HG03039 (cell line): ENCODE results near the gene ROR1.
"Not testable (repeated sequence)": the region's sequence is repeated elsewhere in the genome, so short reads cannot be mapped to it uniquely, and the experiment has no call there.

Experiments used
- ATAC-seq: cut with Tn5 transposase; IDR thresholded peaks from one replicate; pipeline ENCODE4 v1.9.1; 2021; ENCODE audit warnings: mild to moderate bottlenecking, moderate library complexity; ENCODE audit not compliant: unreplicated experiment

The ROR1 gene

GRCh38 chr1:64082459-64082858 is 308.6 kb downstream of the ROR1 start:
- ATAC-seq = no peak

GRCh38 chr1:64084451-64084850 is 310.6 kb downstream of the ROR1 start:
- no peak for ATAC-seq

- no peak for ATAC-seq
Observed at GRCh38 chr1:64087768-64088167, 314.0 kb downstream of the ROR1 start.

GRCh38 chr1:64090436-64090835 is 316.6 kb downstream of the ROR1 start:
- no peak for ATAC-seq

GRCh38 chr1:64092851-64093371 is 319.1 kb downstream of the ROR1 start:
- no peak for ATAC-seq

GRCh38 chr1:64093941-64094340 is 320.1 kb downstream of the ROR1 start:
- ATAC-seq = no peak

GRCh38 chr1:64095832-64096231 is 322.0 kb downstream of the ROR1 start:
- ATAC-seq = no peak

- ATAC-seq = no peak
Observed at GRCh38 chr1:64097859-64098258, 324.0 kb downstream of the ROR1 start.

GRCh38 chr1:64098436-64098835 is 324.6 kb downstream of the ROR1 start:
- ATAC-seq = no peak

GRCh38 chr1:64098846-64099582 is 325.2 kb downstream of the ROR1 start:
- no peak for ATAC-seq

GRCh38 chr1:64100791-64101190 is 327.0 kb downstream of the ROR1 start:
- ATAC-seq = no peak

GRCh38 chr1:64104585-64104984 is 330.8 kb downstream of the ROR1 start:
- not testable (repeated sequence) for ATAC-seq

GRCh38 chr1:64107118-64107519 is 333.3 kb downstream of the ROR1 start:
- no peak for ATAC-seq

GRCh38 chr1:64107632-64108031 is 333.8 kb downstream of the ROR1 start:
- ATAC-seq = no peak

GRCh38 chr1:64110924-64111777 is 337.3 kb downstream of the ROR1 start:
- no peak for ATAC-seq

GRCh38 chr1:64111787-64112186 is 338.0 kb downstream of the ROR1 start:
- ATAC-seq = no peak

- ATAC-seq = no peak
Observed at GRCh38 chr1:64112281-64112680, 338.5 kb downstream of the ROR1 start.

- no peak for ATAC-seq
Observed at GRCh38 chr1:64114012-64114525, 340.3 kb downstream of the ROR1 start.

GRCh38 chr1:64116537-64116936 is 342.7 kb downstream of the ROR1 start:
- ATAC-seq = no peak

- no peak for ATAC-seq
Observed at GRCh38 chr1:64117492-64117891, 343.7 kb downstream of the ROR1 start.

GRCh38 chr1:64121766-64122385 is 348.1 kb downstream of the ROR1 start:
- no peak for ATAC-seq
